HPDE6-E6E7 (cell line): ENCODE data around the gene RGS19.

Experiments
- DNase-seq: peaks from one replicate; pipeline ENCODE4 v3.0.0; 2011; ENCODE audit warnings: missing footprints; ENCODE audit errors: extremely low spot score

RGS19 gene

DNA sequence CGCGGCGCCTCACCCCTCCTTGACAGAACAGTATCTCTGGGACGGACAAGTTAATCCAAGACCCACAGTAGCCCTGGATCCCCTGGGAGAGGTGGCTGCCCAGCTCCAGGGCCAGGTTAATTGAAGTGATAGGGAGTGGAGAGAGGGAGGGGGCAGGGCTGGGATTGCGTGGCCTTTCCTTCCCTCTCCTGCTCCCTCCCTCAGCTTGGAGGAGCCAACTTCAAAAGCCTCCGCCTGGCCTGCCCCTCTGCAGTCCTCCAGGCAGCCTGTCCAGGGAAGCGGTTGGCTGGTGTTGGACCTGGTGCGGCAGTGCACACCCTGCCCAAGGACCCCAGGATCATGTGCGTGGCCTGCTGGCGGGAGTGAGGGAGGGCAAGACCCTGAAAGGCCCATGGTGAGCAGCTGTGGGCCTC is 43.4 kb downstream of the RGS19 start, which contains the start of gene C20orf204:
C20orf204 (plus strand) TSS at position 250 of the 413 bp plus-strand sequence; CDS start at position 392, 142 bp downstream.
- DNase-seq = no peak

DNA sequence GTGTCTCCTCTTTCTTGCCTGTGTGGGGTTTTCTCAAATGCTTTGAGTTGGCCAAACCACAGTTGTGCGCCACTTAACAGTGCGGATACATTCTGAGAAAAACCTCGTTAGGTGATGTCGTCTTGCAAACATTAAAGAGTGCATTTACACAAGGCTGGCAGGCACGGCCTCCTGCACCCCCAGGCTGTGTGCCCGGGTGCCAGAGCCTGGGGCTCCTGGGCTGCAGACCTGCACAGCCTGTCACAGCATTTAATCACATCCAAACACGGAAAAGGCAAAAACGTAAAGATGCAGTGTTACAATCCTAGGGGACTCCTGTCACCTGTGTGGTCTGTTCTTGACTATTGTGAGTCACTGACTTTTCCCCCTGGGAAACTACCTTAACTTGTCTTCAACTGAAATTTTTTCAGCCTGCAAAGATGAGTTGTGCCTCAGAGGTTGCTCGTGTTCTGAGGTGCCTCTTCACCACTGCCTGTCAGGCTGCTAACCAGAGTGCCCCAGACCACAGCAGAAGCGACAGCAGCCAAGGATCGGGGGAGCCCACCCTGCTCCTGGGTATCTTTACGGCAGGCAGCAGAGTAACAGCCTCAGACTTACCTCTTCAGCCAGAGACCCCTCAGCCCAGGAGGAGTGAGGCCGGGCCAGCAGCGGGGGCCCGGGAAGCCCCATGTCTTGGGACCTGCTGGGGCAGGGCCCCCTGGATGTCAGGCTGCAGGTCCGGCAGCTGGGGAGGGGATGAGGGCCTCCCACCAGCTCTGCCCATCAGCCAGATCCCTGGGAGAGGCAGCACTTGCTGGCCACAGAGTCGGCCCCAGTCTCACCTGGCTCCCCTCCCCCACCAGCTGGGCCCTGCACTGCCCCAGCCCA is 44.0 kb downstream of the RGS19 start:
- DNase-seq = no peak

DNA sequence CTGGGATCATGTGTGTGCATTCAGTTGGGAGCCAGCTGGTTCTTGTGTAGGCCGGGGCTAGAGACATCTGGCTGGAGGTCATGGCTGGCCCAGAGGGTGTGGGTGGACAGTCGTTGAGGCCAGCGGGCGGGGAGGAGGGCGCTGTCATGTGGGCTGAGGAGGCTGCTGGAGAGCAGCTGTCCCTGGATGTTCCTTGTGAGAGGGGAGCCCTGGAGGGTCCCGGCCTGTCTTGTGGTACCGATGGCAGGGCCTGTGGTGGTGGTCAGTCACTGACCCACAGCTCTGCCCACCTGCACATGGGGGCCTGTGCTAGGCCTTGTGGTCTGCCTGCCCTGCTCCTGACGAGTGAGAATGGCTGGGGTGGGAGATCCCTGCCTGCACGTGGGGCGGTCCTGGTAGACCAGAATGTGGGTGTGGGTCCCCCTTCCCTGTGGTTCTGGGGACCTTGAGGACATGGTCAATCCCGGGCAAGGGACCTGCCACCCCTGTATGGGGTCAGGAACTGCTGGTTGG is 45.3 kb downstream of the RGS19 start:
- DNase-seq = no peak

DNA sequence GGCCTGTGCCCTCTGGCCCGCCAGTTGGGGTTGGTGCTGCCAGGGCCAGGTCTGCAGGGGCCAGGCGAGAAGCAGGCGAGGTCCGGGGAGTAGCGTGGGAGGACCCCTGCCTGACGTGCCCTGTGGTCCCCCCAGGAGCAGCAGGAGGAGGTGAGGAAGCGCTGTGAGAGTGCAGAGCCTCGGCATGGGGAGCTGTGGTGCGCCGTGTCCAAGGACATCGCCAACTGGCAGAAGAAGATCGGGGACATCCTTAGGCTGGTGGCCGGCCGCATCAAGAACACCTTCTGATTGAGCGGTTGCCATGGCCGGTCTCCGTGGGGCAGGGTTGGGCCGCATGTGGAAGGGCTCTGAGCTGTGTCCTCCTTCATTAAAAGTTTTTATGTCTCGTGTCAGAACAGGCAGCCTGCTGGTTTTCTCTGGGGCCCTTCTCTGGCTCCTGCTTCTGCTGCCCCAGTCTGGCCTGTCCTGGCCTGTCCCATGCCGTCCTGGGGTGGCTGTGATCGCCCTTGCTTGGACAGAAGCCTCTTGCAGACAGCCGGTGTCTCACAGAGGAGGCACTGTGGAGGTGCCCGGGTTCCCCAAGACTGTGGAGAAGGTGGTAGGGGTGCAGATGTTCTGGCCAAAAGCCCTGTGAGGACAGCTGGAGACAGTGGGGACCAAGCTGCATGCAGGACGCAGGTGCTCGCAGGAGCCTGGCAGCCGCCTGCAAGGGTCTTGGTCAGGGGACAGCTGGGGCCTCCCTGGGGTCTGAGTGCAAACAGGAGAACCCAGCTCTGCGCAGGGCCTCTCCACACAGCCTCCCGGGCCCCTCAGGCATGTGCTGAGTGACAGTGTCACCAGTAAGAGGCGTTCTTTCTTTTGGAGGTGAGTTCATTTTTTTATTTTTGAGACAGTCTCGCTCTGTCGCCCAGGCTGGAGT is 46.4 kb downstream of the RGS19 start:
- no peak for DNase-seq

DNA sequence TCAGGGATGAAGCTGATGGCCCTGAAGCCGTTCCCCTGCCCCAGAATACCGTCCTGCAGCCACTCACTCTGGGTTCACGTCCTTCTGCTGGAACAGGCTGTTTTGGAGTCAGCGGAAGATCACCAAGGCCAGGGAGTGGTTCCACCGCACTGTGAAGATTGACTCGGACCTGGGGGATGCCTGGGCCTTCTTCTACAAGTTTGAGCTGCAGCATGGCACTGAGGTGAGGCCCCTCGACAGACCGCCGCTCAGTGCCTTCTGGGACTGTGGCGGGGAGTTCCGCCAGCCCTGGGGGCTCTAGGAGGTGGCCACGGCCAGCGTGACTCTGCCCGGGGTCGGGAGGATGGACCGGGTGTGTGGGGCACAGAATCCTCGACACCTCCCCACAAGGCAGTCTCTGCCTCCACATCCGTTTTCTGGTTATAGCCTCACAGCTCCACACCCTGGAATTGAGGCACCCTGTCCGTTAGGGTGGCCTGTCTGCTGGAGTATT is 47.5 kb downstream of the RGS19 start:
- no peak for DNase-seq

DNA sequence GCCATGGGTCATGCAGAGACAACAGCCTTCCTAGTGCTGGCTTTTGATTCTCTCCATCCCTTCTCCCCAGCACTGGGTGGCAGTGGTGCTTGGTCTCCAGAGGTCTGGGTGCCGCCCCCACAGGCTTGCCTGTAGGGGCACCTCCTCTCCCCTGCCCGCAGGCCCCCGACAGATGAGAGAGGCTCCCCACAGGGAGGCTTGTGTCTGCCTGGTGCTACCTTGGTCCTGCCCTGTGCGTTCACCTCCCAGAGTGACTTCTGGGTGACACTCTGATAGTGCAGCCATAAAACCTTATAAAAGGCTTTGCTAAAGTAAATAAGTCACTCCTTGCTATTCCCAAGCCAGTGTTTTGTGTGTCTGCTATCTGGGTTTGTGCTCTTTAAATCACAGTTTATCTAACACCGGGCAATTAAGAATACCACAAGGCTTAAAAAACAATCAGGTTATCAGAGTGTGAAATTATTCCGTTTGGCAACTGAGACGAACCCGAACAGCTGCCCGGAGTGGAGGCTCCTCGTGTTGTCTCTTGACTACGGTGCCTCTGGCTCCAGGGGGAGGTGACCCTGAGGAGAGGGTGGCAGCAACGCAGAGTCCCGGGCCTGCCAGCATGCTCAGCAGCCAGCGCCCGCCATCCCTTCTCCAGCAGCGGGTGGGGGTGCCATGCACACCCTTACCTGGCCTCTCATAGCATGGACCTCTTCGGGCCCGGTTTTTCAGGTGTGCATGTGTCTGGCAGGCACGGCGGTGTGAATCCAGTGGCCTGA is 48.8 kb downstream of the RGS19 start:
- DNase-seq = no peak

DNA sequence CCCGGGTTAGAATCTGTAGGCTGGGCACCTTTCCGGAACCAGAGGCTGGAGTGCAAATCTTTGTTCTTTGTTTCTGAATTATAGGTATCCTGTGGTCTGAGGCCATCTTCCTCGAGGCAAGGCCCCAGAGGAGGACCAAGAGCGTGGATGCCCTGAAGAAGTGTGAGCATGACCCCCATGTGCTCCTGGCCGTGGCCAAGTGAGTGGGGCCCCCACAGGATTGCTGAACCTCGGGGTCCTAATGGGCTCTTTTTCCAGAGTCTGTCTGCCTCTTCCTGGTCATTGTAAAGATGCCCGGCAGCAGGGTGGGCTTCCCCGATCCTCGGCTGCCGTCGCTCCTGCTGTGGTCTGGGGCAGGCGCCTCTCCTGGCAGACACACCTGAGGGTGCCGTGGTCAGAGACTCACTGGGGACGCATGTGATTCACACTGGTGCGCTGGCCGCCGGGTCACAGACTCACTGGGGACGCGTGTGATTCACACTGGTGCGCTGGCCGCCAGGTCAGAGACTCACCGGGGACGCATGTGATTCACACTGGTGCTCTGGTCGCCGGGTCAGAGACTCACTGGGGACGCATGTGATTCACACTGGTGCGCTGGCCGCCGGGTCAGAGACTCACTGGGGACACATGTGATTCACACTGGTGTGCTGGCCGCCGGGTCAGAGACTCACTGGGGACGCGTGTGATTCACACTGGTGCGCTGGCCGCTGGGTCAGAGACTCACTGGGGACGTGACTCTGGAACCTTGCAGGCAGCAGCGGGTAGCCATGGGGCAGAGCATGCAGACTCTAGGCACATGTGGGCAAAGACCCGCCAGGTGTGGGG is 49.8 kb downstream of the RGS19 start:
- DNase-seq = no peak

DNA sequence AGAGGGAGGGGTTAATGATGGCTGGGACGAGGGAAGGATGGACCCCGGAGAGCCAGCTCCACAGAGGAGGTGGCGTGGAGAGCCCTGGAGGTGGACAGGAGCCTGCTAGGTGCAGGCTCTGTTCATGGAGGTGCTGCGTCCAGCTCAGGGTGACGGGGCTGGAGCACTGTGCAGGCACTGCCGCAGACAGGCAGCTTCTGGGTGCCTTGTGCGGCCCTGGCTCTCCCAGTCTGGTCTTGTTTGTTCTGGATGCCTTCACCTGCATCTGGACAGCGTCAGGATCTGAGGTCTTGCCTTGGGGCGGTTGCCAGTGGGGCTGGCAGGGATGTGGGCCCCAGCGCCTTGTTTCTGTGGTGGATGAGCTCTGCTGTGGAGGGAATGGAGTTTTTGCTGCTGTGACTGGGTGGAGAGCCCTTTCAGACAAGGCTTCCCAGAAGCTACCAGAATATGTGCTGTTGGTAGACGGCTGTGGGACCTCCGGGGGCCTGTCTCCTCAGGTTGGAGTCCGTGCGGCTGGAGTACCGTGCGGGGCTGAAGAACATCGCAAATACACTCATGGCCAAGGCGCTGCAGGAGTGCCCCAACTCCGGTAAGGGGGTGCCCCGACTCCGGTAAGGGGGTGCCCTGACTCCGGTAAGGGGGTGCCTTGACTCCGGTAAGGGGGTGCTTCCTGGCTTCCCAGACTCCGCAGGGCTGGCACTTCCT is 51.2 kb downstream of the RGS19 start:
- DNase-seq = no peak

DNA sequence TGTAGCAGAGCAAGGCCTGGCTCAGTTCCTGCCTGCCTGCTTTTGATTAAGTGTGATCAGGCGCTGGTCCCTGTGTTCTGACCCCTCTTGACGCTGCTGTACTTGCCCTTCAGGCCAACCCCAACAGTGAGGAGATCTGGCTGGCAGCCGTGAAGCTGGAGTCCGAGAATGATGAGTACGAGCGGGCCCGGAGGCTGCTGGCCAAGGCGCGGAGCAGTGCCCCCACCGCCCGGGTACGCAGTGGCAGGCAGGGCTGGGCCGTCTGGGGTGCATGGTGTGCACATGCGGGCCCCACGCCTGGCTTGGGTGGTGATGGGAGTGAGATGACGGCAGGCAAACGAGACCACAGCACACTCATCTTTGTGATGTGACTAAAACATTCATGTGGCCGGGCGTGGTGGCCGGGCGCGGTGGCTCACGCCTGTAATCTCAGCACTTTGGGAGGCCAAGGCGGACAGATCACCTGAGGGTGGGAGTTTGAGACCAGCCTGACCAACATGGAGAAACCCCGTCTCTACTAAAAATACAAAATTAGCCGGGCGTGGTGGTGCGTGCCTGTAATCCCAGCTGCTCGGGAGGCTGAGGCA is 53.4 kb downstream of the RGS19 start:
- no peak for DNase-seq

DNA sequence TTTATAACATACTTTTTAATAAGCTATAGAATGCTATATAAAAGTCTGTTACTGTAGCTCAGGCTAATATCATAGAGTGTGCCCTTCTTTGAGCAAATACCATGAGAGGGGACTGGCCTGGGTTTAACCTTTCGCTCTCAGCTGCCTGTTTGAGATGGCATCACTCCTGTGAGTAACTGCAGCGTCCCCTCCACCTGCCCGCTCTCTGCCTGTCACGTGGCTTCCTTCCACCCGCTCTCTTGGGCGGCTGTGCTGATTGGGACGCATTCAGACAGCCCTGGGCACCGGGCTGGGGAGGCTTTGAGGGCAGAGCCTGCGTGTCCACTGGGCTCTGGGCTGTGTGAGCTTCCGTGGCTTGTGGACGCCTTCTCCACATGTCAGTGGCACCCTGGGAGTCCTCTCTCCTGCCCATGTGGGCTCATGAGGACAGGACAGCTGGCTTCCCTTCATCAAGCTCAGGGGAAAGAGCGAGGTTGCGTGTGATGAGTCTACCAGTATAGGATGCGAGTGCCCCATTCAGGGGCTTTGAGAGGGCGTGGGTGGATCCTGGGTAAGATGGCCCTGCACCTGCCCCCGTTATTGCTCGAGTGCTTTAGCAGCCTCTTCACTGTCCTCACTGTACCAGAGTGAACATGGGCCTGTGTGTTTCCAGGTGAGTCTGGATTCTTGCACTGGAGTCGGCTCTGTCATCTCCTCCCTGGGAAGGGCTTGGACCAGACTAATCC is 54.1 kb downstream of the RGS19 start:
- DNase-seq = no peak

DNA sequence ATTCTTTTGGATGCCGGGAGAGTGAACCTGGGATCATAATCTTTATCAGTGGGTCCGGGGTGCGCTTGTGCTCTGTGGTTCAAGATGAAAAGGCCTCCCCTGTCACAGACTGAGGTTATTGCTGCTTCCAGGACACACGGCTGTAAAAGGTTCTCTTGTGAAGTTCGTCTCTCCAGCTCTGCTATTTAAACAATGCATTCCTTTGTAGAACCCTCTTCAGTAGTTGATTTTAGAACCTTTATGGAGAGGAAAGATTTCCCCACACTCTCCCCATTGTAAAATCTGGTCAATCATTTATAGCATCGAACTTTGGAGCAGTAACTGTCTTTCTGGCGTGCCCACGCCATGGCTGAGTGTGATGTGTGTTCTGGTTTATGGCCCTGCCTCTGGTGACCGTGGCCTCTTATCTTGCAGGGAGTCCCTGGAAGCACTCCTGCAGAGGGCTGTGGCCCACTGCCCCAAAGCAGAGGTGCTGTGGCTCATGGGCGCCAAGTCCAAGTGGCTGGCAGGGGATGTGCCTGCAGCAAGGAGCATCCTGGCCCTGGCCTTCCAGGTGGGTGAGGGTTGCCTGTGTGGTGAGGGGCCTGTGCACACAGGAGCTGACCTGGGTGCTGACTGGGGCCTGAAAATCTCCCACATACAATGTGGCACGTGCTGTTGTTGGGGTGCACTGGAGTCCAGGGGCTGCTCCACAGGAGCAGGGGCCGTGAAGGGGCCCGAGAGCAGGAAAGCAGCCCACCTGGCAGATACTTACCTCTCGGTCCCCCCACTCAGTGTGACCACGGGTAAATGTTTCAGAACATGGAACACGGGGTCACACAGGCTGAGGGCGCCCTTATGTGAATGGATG is 55.0 kb downstream of the RGS19 start:
- DNase-seq = no peak

DNA sequence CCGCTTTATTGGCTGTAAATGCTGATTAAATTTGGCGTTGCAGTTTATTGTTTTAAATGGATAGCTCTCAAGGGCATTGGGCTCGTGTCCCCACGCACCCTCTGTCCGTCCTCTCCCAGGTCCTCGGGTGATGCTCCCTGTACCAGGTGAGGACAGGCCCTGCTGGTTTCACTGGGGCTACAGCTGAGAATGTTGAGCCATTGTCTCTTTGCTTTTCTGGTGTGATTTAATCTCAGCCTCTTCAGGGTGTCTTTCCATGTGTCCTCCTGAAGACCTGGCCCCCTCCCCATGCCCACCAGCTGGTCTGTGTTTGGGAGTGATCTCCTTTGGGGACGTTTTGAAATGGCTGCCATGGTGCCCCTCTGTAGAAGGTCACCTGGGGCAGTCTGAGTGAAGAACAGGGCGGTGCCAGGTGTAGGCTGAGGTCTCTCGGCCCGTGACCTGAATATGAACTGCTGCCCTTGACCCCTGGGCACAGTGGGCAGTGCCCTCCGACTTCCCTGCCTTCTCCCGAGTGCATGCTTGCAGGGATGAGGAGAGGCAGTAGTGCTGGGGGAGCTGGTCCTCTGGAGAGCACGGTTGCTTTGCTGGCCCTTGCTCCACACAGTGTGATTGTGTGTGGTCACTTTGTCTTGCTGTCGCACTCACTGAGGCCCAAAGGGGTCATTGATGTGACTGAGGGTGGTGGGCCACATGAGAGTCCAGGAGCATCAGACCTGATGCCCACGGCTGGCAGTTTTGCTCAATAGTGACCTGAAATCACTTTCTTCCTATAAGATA is 55.8 kb downstream of the RGS19 start:
- no peak for DNase-seq
